ENCODE results near the gene EEF1B2.

- TF ChIP-seq POLR2A (IDR thresholded peaks at IDR 0.05), result no peak
- TF ChIP-seq CTCF (IDR thresholded peaks at IDR 0.05), result no peak
These were observed 47.6 kb upstream of the EEF1B2 start for GRCh38 chr2:206112108-206112507.
